ENCODE results near the gene ACIN1.
A peak's percentile ranks its signal among the peaks of the same experiment; 100 is the strongest.
"Not testable (repeated sequence)": the region's sequence is repeated elsewhere in the genome, so short reads cannot be mapped to it uniquely, and the experiment has no call there.

Gene ACIN1

GRCh38 chr14:23124337-23124954, 29.5 kb upstream of the ACIN1 start:
- no peak for DNase-seq (ENCODE audit: low spot score)

DNA sequence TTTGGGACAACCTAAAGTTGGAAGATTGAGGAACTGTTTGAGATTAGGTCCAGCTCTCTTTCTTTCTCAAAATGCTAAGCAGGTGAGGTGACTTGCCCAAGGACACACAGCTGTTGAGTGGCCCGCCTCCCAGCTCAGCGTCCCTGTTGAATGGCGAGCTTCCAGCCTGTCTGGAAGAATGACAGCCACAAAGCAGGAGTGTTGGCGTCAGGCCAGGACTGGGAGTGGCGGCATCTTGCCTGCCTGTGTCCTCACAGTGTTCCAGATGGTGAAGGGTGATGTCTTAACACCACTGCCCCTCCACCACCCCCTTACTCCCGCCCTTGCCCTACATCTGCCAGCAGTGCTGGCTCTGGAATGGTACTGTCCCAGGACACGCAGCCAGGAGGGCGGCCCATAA, 28.5 kb upstream of the ACIN1 start:
- DNase-seq (ENCODE audit: low spot score), result no peak

GRCh38 chr14:23122086-23122485, 27.1 kb upstream of the ACIN1 start:
- no peak for DNase-seq (ENCODE audit: low spot score)

GRCh38 chr14:23121361-23121771, 26.4 kb upstream of the ACIN1 start:
- no peak for DNase-seq (ENCODE audit: low spot score)

- peak; percentile 85 for DNase-seq (ENCODE audit: low spot score)
Measured at GRCh38 chr14:23120541-23121251, 25.8 kb upstream of the ACIN1 start.

DNA sequence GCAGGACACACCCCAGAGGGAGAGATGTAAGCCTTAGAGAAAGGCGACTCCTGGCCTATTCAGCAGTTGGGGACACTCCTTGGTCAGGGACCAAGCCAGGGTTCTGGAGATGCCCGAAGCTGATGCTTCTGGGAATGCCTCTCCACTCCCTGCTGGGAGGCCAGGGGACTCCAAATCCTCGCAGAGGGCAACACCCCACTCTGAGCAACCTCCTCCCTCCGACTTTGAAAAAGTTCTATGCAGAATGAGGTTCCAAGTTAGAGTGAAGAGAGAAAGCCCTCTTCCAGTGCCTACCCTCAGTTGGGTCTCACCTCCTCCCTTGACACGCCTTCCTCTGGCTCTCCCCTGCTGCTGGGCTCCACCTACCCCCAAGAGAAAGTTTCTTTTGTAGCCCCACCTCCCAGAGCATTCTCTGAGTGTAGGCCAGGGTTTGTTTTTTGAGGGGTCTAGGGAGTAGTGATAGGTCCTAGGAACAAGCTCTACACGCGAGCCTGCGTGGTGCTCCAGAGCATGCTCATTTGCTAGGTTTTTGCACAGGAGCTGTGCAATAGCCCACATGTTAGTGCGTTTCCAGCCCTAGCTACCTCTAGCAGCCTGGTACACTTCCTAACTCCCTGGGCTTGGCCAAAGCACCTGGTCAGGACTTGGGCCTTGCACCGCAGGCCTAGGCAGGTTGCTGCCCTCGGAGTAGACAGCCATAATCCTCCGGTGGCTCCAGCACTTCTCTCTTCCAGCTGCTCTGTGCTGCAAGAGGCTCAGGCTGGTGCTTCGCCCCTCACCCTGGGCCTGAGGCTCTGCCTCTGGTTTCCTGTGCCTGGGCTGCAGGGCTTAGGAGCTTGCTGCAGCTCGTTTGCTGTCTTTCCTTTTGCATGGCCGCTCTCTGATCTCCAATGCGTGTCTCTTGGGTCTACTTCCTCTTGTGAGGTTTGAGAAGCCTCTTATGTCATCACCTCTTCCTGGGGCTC, 24.7 kb upstream of the ACIN1 start:
- DNase-seq (ENCODE audit: low spot score), result no peak

- DNase-seq (ENCODE audit: low spot score), result no peak
Measured at GRCh38 chr14:23118506-23119362, 23.8 kb upstream of the ACIN1 start, which contains the start of gene CEBPE. Gene CEBPE, minus strand, starts transcription at chr14:23119255. Its CDS starts 164 bp downstream, at chr14:23119091.

GRCh38 chr14:23117371-23118020, 22.6 kb upstream of the ACIN1 start:
- no peak for DNase-seq (ENCODE audit: low spot score)

DNA sequence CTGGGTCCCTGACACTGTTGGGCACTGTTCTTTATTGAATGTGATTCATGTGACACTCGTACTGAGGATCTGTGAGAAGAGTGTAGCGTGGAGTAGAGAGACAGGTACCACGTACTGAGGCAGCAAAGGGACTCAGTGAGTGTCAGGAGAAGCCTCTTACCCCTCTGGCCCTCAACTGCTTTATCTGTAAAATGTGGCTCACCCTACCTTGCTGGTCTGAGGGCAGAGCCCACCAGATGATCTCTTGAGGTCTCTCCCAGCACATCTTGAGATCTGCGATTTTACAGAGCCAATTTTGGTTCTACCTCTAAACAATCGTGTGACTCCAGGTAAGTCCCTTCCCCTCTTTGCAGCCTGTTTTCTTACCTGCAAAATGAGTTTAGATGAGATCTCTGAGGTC, 21.0 kb upstream of the ACIN1 start:
- no peak for DNase-seq (ENCODE audit: low spot score)

- no peak for DNase-seq (ENCODE audit: low spot score)
Measured at GRCh38 chr14:23115039-23115731, 20.2 kb upstream of the ACIN1 start.

DNA sequence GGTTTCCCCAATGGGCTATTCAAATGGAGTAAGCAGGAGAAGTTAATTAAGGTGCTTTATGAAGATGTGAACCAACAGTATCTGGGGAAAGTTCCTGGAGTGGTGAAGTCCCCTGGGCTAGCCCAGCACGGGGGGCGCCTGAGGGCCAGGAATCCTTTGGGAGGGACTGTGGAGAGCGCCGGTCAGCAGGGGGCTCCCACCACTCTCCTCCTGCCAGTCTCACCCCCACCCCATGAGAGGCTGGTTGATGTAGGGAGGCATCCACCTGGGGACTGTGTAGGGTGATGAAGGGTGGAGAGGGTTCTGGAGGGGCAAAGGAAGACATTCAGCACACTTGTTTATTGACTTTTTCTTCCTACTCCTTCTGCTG, 19.7 kb upstream of the ACIN1 start:
- no peak for DNase-seq (ENCODE audit: low spot score)

DNA sequence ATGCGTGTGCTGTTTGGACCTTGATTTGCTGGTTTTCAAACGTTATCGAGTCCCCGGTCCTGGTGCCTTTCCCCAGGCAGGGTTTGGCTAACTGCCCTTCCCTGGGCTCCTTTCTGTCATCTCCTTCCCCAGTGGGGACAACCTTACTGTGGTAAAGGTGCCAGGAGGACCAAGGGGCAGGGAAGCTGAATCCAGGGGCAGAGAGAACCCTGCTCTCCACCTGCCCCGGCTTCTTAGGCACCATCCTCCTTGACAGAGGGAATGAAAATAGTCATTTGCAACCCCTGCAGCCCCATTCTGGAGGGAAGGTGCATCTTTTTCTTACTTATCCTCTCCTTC, 19.2 kb upstream of the ACIN1 start:
- no peak for DNase-seq (ENCODE audit: low spot score)

DNA sequence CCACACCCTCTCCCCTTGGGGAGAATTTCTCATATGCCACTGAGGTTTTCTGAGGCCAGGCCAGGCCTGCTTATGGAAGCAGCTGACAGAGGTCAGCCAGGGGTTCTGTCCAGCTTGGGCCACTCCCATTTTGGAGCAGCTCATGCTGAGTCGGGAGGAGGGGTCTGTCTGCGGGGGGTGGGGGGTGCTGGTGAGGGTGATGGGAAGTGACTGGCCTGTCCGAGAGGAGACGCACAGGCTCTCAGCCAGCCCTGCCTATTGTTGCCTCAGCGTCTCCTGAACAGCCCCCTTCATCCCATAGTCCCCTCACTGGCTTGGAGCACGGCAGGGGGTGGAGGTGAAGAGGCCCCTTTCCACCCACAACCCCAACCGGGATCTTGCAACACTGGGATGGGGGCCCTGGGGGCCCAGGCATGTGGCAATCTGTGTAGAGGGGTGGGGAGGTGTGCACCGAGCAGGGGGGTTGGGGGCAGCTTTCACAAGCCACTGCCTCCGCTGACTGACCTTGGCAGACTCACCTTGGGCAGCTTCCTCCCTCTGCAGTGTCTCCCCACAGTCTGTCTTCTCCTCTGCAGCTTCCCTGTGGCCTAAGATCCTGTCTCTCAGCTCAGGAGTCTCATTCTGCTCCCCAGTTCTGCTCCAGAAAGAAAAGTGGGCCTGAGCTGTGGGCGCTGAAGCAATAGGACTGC, 18.6 kb upstream of the ACIN1 start:
- DNase-seq (ENCODE audit: low spot score), result no peak

DNA sequence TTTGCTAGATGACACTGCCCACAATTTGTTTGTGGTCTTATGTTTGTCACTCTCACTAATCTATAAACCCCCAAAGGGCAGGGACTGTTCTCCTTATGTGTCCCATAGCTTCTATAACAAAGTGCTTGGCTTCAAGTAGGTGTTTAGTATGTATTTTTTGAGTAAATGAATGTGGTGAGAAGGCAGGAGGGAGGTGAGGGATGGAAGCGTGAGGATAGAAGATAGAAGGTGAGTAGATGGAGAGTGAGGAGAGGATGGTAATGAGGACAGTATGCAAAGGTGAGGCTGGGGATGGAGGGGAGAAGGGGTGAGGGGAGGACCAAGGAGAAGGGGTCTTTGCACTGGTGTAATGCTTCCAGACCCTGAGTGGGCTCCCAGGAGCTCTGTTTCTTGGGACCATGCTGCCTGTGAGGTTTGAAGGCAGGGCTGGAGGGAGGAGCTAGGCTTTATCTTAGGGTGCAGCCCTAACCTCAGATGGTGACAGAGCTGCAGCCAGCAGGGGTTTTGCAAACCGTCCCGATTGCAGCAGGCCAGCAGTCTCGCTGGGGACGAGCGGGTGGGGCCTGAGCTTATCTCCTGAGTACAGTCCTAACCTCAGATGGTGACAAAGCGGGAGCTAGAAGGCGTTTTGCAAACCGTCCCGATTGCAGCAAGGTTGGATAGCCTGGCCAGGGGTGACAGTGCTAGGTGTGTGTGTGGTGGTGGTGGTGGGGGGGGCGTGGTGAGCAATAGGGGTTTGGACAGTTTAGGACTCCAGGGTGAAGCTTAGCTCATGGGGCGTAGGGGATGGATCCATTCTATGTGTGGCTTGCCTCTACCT, 17.6 kb upstream of the ACIN1 start:
- DNase-seq (ENCODE audit: low spot score), result no peak

GRCh38 chr14:23110579-23111365, 15.8 kb upstream of the ACIN1 start:
- no peak for DNase-seq (ENCODE audit: low spot score)

GRCh38 chr14:23109769-23110168, 14.8 kb upstream of the ACIN1 start:
- DNase-seq (ENCODE audit: low spot score), result no peak

- DNase-seq (ENCODE audit: low spot score), result not testable (repeated sequence)
Measured at GRCh38 chr14:23108169-23108568, 13.2 kb upstream of the ACIN1 start.

DNA sequence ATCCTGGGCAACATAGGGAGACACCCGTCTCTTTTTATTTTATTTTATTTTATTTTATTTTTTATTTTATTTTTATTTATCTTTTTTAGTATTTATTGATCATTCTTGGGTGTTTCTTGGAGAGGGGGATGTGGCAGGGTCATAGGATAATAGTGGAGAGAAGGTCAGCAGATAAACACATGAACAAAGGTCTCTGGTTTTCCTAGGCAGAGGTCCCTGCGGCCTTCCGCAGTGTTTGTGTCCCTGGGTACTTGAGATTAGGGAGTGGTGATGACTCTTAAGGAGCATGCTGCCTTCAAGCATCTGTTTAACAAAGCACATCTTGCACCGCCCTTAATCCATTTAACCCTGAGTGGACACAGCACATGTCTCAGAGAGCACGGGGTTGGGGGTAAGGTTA, 12.7 kb upstream of the ACIN1 start:
- not testable (repeated sequence) for DNase-seq (ENCODE audit: low spot score)

DNA sequence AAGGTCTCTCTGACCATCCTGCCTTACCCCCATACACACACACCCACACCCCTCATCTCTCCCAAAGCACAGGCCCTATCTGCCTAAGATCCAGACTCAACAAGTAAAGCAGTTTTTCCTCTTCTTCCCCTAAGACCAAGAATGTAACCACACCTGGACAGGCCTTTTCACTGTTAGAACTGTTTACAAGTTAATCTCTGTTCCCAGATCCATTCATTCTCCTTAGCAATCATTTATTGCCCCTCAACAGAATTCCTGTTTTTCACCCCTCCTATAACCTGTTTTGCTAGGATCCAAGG, 11.8 kb upstream of the ACIN1 start:
- no peak for DNase-seq (ENCODE audit: low spot score)
